K562 (cell line): ENCODE data around the gene ERMN. TPM values are rescaled to one million over a fixed set of nuclear protein-coding genes. Genes with fewer than 3 reads are reported as not detected.

Experiments
- ATAC-seq: fragments of 200-7000 bp; cut with Tn5 transposase; 3 replicates; pipeline ENCODE4 v1.9.1; 2020; ENCODE audit warnings: moderate library complexity
- BruUV-seq: library from RNA; stranded (reverse); fragments of 400-500 nt; replicated peaks from 2 replicates; lab custom pipeline; 2021; lab: Mats Ljungman, UMichigan
- CTCF ChIA-PET: fragments of 300-600 bp; formaldehyde crosslinking; extraction: SDS; loops from one replicate; lab custom pipeline; 2021; ENCODE audit warnings: low intra/inter-chr PET ratio; lab: Yijun Ruan, JAX
- POLR2A ChIA-PET: fragments of 300-600, 350-650 bp; sonication (Branson Sonifier 250); formaldehyde crosslinking; extraction: SDS; loops from one replicate; lab custom pipeline; 2021; ENCODE audit warnings: antibody characterized with exemption, inconsistent platforms; lab: Yijun Ruan, JAX
- DNase-seq, 4 experiments: peaks; one replicate each; pipeline versions ENCODE4 v3.0.0 to v3.0.0-alpha.2; 2011 to 2018; ENCODE audit warnings: low spot score in 3 of 4, mixed read lengths in 3 of 4; ENCODE audit errors: extremely low read depth in 1 of 4
- FAIRE-seq: peaks from 2 replicates; lab custom pipeline; 2011; peaks lifted over from hg19 to GRCh38; lab: Jason Lieb, UNC
- H2AFZ ChIP-seq: 2 replicates; pipeline ENCODE4 v1.6.0; 2011; ENCODE audit warnings: low read depth, low read length, control low read depth, inconsistent platforms
- H3K27ac ChIP-seq: fragments of 200-600 bp; 3 replicates; pipeline ENCODE4 v1.8.0; 2011; ENCODE audit warnings: low read depth, mild to moderate bottlenecking, control low read depth, inconsistent platforms, low read length, moderate library complexity, mixed read lengths; ENCODE audit errors: extremely low read depth
- H3K27me3 ChIP-seq, 2 experiments: fragments of 300-600 bp in 1 of 2; 2 replicates in 1 of 2; 3 replicates in 1 of 2; pipeline versions ENCODE4 v1.6.0 to v1.8.0; 2011; ENCODE audit warnings: inconsistent platforms in 2 of 2, low read length in 2 of 2, mild to moderate bottlenecking in 1 of 2, mixed read lengths in 1 of 2, moderate library complexity in 1 of 2; ENCODE audit not compliant: control insufficient read depth in 2 of 2, insufficient read depth in 2 of 2
- H3K36me3 ChIP-seq: fragments of 300-600 bp; 3 replicates; pipeline ENCODE4 v1.8.0; 2011; ENCODE audit warnings: mild to moderate bottlenecking, low read length, inconsistent platforms; ENCODE audit not compliant: control insufficient read depth, insufficient read depth
- H3K4me1 ChIP-seq, 2 experiments: fragments of 200-600 bp in 1 of 2; replicated peaks in 1 of 2; 2 replicates in 1 of 2; 3 replicates in 1 of 2; pipeline versions ENCODE4 v1.5.1 to v1.8.0; 2011; ENCODE audit warnings: inconsistent platforms in 2 of 2, low read length in 2 of 2, mild to moderate bottlenecking in 1 of 2, mixed read lengths in 1 of 2, moderate library complexity in 1 of 2; ENCODE audit not compliant: control insufficient read depth in 2 of 2, insufficient read depth in 2 of 2
- H3K4me2 ChIP-seq: 2 replicates; pipeline ENCODE4 v1.6.1; 2011; ENCODE audit warnings: low read length, control low read depth, inconsistent platforms, mixed read lengths; ENCODE audit not compliant: insufficient read depth
- H3K4me3 ChIP-seq: fragments of 200-600 bp; sonication (generic), shearing (Covaris generic); 2 replicates; pipeline ENCODE4 v1.5.1; 2016; ENCODE audit warnings: control low read depth, inconsistent platforms
- H3K79me2 ChIP-seq: fragments of 200-600 bp; 3 replicates; pipeline ENCODE4 v1.8.0; 2011; ENCODE audit warnings: low read length, inconsistent platforms; ENCODE audit not compliant: control insufficient read depth, insufficient read depth
- H3K9ac ChIP-seq, 2 experiments: 2 replicates each; pipeline versions ENCODE4 v1.6.0 to v1.6.1; 2011; ENCODE audit warnings: low read depth in 2 of 2, low read length in 2 of 2, control low read depth in 1 of 2, inconsistent platforms in 1 of 2, mild to moderate bottlenecking in 1 of 2, mixed read lengths in 1 of 2; ENCODE audit not compliant: insufficient read depth in 1 of 2
- H3K9me1 ChIP-seq: one replicate; pipeline ENCODE4 v1.6.0; 2011; ENCODE audit warnings: inconsistent platforms, mild to moderate bottlenecking, low read length, moderate library complexity; ENCODE audit not compliant: control insufficient read depth, insufficient read depth
- H3K9me3 ChIP-seq: replicated peaks from 2 replicates; pipeline ENCODE4 v1.5.1; 2011; ENCODE audit warnings: low read depth, low read length, inconsistent platforms; ENCODE audit not compliant: control insufficient read depth, insufficient read depth
- H4K20me1 ChIP-seq: replicated peaks from 2 replicates; pipeline ENCODE4 v1.6.1; 2011; ENCODE audit warnings: low read length, inconsistent platforms, mixed read lengths; ENCODE audit not compliant: control insufficient read depth, insufficient read depth
- ARID2 ChIP-seq: fragments of 450-650 bp; IDR thresholded peaks from 2 replicates; pipeline ENCODE4 v1.6.1; 2017; ENCODE audit warnings: antibody characterized with exemption, mild to moderate bottlenecking
- CAMTA2 ChIP-seq: fragments of 250-450 bp; sonication (Bioruptor Pico); conservative IDR thresholded peaks from 2 replicates; pipeline ENCODE4 v1.5.1; 2022
- JUND ChIP-seq, 2 experiments: IDR thresholded peaks; 2 replicates in 1 of 2; 3 replicates in 1 of 2; pipeline ENCODE4 v1.6.1; 2011; ENCODE audit warnings: borderline replicate concordance in 2 of 2, low read depth in 2 of 2, low read length in 2 of 2, improper control_type of control experiment in 1 of 2, missing biosample characterization in 1 of 2, missing genetic modification characterization in 1 of 2, missing genetic modification reagents in 1 of 2
- MEF2D ChIP-seq: conservative IDR thresholded peaks from 2 replicates; pipeline ENCODE4 v1.6.1; 2016; ENCODE audit warnings: low read depth, missing genetic modification characterization, missing compliant biosample characterization
- PRMT5 ChIP-seq: sonication (generic); formaldehyde crosslinking; IDR thresholded peaks from 2 replicates; pipeline ENCODE4 v1.5.0; 2020; ENCODE audit warnings: missing genetic modification reagents
- ZBTB17 ChIP-seq: fragments of 450-650 bp; formaldehyde crosslinking; IDR thresholded peaks from 2 replicates; pipeline ENCODE4 v1.4.0; 2020; ENCODE audit warnings: mild to moderate bottlenecking
- WGBS: fragments of 100-300 bp; shearing (Covaris generic); methylation state at CpG from one replicate; pipeline ENCODE4 v1.1.6; 2016; ENCODE audit warnings: low coverage, mixed read lengths; ENCODE audit not compliant: insufficient coverage; ENCODE audit errors: missing lambda C conversion rate; 5-methylcytosine and 5-hydroxymethylcytosine counted together
- in situ Hi-C: fragments of 300-500 bp; cut with MboI; formaldehyde crosslinking; loops from 4 replicates; pipeline ENCODE4 v1.15.0; 2018; ENCODE audit warnings: inconsistent platforms, mixed read lengths
- intact Hi-C: fragments of 100-400 bp; cut with micrococcal nuclease; formaldehyde crosslinking; loops from 2 replicates; pipeline ENCODE4 v1.14.2; 2022
- polyA plus RNA-seq, 8 experiments: library from polyadenylated mRNA; depleted of rRNA in 4 of 8; stranded (reverse) in 5 of 8; unstranded in 3 of 8; fragments of >200 nt; fragmentation: Nextera tagmentation in 2 of 8; fragmentation: Illumina TruSeq in 1 of 8; extraction: Ambion mirVana in 2 of 8; extraction: Trizol in 1 of 8; gene quantifications; 2 replicates each; pipeline versions ENCODE4 v1.2.1 to v1.2.3, GENCODE V29; 2011 to 2014; ENCODE audit warnings: inconsistent platforms in 1 of 8, missing spikeins in 1 of 8
- total RNA-seq, 7 experiments: library from RNA; depleted of rRNA in 6 of 7; stranded (reverse); fragments of >200 nt in 6 of 7; fragmentation: Illumina TruSeq in 2 of 7; extraction: Trizol in 2 of 7; gene quantifications; 2 replicates each; pipeline versions ENCODE4 v1.2.1 to v1.2.3, GENCODE V29; 2011 to 2021; ENCODE audit warnings: low replicate concordance in 1 of 7

Gene ERMN
- total and polyA plus RNA-seq, 9 of the 15 experiments (the other 6 are each of a cell fraction or from before 2014, with no cell fraction given): 0.03 to 0.11 (median 0.05) TPM; not detected in 3

DNA sequence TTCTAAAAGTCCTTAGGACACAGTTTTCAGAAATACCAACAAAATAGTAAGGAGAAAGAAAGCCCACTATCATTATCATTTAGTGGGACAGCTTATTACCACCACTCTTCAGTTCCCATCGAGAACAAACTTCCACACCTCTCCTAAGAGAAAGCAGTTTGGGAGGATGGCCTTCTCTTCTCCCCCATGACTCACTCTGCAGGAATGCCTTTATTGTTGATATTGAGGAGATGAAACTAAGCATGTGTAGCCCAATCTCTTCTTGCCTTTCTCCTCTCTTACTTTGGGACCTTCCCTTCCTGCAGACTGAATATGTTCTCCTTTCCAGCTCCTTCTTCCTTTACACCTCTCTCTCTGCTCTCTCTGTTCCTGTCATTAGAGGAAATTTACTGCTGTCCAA is 30.0 kb upstream of the ERMN start:
- no peaks in the 10 kb centered on the region for H3K9me3 ChIP-seq
- TF ChIP-seq ZBTB17 (CRISPR knock-in tag) (no peak), PRMT5 (CRISPR knock-in tag) (no peak), CAMTA2 (no peak), MEF2D (tag) (no peak), JUND (IDR thresholded peaks at IDR 0.05; ENCODE audit: borderline replicate concordance, low read depth, low read length) (no peak), JUND (tag; IDR thresholded peaks at IDR 0.05; ENCODE audit: borderline replicate concordance, low read depth, low read length) (peak; percentile 31; the same call in 1 of the 3 replicates), ARID2 (no peak)
- H3K4me2 ChIP-seq: no peak overlapping the region
- POLR2A ChIA-PET: interaction anchor here (0.6 to 1.1 kb wide), 2 partner anchors 19 to 120 kb away, joined by 3 to 4 read pairs; no protein-coding TSS in a partner anchor
- H3K9me1 ChIP-seq: no peaks in the 10 kb centered on the region
- H3K27ac ChIP-seq: no peak overlapping the region
- 0% methylated on average over 1 of the region's 1 CpG for WGBS
- FAIRE-seq: no peak
- no peak overlapping the region for H3K4me3 ChIP-seq
- H4K20me1 ChIP-seq: no peaks in the 10 kb centered on the region
- no peak overlapping the region for H2AFZ ChIP-seq
- H3K36me3 ChIP-seq: no peaks in the 10 kb centered on the region
- no peak for DNase-seq
- CTCF ChIA-PET: no interaction called here
- intact Hi-C loops: no loop called here
- no peak overlapping the region for H3K9ac ChIP-seq
- no peaks in the 10 kb centered on the region for H3K79me2 ChIP-seq
- peak; percentile 26; the same call in 1 of the 3 replicates for ATAC-seq
- no peaks in the 10 kb centered on the region for H3K27me3 ChIP-seq
- no peaks in the 10 kb centered on the region for H3K4me1 ChIP-seq
- in situ Hi-C loops: no loop called here
- no TSS peak for BruUV-seq
